Measurements from ENCODE around the gene POLR1E.

DNA sequence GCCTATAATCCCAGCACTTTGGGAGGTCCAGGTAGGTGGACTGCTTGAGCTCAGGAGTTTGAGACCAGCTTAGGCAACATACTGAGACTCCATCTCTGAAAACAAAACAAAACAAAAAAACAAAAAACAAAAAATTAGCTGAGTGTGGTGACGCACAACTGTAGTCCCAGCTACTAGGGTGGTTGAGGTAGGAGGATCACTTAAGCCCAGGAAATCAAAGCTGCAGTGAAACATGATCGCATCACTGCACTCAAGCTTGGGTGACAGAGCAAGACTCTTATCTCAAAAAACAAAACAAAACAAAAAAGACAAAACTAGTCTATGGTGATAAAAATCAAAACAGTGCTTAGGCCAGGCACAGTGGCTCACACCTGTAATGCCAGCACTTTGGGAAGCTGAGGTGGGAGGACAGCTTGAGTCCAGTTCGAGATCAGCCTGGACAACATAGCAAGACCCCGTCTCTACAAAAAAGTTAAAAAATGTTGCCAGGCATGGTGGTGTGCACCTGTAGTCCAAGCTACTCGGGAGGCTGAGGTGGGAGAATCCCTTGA lies 61.7 kb downstream of the POLR1E start:
- TF ChIP-seq EZH2 (IDR thresholded peaks at IDR 0.05; ENCODE audit: borderline replicate concordance, low read depth, low read length, severe bottlenecking) = no peak
- TF ChIP-seq, protein P1, sequence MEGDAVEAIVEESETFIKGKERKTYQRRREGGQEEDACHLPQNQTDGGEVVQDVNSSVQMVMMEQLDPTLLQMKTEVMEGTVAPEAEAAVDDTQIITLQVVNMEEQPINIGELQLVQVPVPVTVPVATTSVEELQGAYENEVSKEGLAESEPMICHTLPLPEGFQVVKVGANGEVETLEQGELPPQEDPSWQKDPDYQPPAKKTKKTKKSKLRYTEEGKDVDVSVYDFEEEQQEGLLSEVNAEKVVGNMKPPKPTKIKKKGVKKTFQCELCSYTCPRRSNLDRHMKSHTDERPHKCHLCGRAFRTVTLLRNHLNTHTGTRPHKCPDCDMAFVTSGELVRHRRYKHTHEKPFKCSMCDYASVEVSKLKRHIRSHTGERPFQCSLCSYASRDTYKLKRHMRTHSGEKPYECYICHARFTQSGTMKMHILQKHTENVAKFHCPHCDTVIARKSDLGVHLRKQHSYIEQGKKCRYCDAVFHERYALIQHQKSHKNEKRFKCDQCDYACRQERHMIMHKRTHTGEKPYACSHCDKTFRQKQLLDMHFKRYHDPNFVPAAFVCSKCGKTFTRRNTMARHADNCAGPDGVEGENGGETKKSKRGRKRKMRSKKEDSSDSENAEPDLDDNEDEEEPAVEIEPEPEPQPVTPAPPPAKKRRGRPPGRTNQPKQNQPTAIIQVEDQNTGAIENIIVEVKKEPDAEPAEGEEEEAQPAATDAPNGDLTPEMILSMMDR (IDR thresholded peaks at IDR 0.05; ENCODE audit: borderline replicate concordance, extremely low read depth, low read length, poor library complexity, severe bottlenecking) = no peak

Measured in DND-41 (cell line).